Kidney glomerular epithelial cell (primary cell): ENCODE results near the gene PCDHB16.
"Not testable (repeated sequence)": the region's sequence is repeated elsewhere in the genome, so short reads cannot be mapped to it uniquely, and the experiment has no call there.

Experiments
- DNase-seq: peaks from one replicate; lab custom pipeline; 2025; lab: John Stamatoyannopoulos, UW

PCDHB16 gene

DNA sequence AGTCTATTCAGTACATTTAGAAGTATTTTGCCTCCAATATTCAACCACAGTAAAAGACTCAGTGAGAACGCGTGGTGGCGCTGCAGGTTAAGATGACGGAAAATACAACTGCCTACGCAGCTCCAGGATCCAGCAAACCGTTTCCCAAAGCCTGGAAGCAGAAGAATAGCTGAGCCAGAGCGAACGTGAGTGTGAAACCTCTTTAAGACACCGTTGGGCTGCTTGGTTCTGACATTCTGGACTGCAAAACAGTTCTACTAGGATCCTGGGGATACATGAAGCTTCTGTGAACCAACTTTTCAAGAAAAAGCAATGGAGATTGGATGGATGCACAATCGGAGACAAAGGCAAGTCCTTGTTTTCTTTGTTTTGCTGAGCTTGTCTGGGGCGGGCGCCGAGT is at the start of gene PCDHB16:
PCDHB16 (plus strand) TSS at position 140 of the 400 bp plus-strand sequence; CDS start at position 313, 173 bp downstream.
- DNase-seq: peak; percentile 23

GRCh38 chr5:141135030-141135717 is 47.0 kb upstream of the PCDHB16 start, which contains the start of gene PCDHB5:
PCDHB5 (plus strand) TSS chr5:141135206; CDS start chr5:141135435, 229 bp downstream.
- no peak for DNase-seq

DNA sequence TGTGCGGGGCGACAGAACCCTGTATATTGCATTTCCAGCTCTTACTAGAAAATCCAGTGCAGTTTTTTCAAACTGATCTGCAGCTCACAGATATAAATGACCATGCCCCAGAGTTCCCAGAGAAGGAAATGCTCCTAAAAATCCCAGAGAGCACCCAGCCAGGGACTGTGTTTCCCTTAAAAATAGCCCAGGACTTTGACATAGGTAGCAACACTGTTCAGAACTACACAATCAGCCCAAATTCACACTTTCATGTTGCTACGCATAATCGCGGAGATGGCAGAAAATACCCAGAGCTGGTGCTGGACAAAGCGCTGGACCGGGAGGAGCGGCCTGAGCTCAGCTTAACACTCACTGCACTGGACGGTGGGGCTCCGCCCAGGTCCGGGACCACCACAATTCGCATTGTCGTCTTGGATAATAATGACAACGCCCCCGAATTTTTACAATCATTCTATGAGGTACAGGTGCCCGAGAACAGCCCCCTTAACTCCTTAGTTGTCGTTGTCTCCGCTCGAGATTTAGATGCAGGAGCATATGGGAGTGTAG is 46.4 kb upstream of the PCDHB16 start:
- DNase-seq: no peak

DNA sequence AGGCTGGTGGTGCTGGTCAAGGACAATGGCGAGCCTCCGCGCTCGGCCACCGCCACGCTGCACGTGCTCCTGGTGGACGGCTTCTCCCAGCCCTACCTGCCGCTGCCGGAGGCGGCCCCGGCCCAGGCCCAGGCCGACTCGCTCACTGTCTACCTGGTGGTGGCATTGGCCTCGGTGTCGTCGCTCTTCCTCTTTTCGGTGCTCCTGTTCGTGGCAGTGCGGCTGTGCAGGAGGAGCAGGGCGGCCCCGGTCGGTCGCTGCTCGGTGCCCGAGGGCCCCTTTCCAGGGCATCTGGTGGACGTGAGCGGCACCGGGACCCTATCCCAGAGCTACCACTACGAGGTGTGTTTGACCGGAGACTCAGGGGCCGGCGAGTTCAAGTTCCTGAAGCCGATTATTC is 44.8 kb upstream of the PCDHB16 start:
- DNase-seq: not testable (repeated sequence)

DNA sequence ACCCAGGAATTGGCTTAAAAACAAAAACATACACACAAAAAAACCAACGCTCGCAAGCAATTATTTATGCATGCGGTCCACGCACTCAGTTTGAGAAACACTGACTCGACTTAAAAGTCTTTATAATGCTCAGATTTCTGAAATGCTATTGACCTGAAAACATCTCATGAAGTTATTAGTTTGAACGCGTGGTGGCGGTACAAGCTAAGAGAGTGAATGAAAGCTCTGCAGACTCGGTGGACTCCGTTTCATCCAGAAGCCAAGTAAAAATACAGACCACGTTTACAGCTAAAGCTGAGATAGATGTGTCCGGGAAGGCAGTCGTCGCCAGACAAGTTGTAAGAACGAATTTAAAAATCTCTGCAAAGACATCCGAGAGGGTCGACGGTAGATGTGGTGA is 32.4 kb upstream of the PCDHB16 start, which contains the start of gene PCDHB6:
PCDHB6 (plus strand) TSS at position 246 of the 400 bp plus-strand sequence. CDS start 201 bp downstream, outside the sequence.
- DNase-seq: peak; percentile 36

DNA sequence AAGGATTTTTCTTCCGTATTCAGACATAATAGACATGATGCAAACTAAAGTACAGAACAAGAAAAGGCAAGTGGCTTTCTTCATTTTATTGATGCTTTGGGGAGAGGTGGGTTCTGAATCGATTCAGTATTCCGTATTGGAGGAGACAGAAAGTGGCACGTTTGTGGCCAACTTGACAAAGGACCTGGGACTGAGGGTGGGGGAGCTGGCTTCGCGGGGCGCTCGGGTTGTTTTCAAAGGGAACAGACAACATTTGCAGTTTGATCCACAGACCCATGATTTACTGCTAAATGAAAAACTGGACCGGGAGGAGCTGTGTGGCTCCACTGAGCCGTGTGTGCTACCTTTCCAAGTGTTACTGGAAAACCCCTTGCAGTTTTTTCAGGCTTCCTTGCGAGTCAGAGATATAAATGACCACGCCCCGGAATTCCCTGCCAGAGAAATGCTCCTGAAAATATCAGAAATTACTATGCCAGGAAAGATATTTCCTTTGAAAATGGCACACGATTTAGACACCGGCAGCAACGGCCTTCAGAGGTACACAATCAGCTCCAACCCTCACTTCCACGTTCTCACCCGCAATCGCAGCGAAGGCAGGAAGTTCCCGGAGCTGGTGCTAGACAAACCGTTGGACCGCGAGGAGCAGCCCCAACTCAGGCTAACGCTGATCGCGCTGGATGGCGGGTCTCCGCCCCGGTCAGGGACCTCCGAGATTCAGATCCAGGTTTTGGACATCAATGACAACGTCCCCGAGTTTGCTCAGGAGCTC is 31.8 kb upstream of the PCDHB16 start:
- DNase-seq: no peak

GRCh38 chr5:141150993-141151325 is 31.2 kb upstream of the PCDHB16 start:
- DNase-seq: no peak

GRCh38 chr5:141151632-141152031 is 30.6 kb upstream of the PCDHB16 start:
- DNase-seq: not testable (repeated sequence)

- not testable (repeated sequence) for DNase-seq
Observed at GRCh38 chr5:141152096-141152495, 30.1 kb upstream of the PCDHB16 start.

GRCh38 chr5:141155540-141156374 is 26.4 kb upstream of the PCDHB16 start:
- DNase-seq: no peak

- not testable (repeated sequence) for DNase-seq
Observed at GRCh38 chr5:141157356-141157755, 24.8 kb upstream of the PCDHB16 start.

- DNase-seq: not testable (repeated sequence)
Observed at GRCh38 chr5:141157901-141158300, 24.3 kb upstream of the PCDHB16 start.

GRCh38 chr5:141172381-141173204 is 9.6 kb upstream of the PCDHB16 start, which contains the start of gene PCDHB7:
PCDHB7 (plus strand) TSS chr5:141172644; CDS start chr5:141172836, 192 bp downstream.
- DNase-seq: peak; percentile 22

GRCh38 chr5:141174291-141175104 is 7.7 kb upstream of the PCDHB16 start:
- not testable (repeated sequence) for DNase-seq

DNA sequence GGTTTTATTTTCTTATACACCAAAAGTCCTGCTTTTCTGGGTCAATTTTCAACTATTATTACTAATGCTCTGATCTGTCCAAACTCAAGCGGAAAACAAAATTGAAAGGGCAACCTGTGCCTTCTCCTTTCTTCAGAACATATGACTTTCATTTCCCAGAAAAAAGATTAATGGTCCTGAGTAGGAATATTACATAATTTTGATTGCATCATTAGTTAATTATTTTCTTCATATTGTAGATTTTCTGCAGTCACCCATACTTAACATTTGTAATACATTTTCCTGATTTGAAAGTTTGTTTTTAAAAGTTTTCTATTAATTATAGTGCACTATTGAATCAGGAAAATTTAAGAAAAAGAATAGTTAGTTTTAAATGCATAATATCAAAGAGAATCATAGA is 6.3 kb upstream of the PCDHB16 start:
- no peak for DNase-seq

- DNase-seq: not testable (repeated sequence)
Observed at GRCh38 chr5:141177577-141178191, 4.5 kb upstream of the PCDHB16 start, which contains the start of gene PCDHB8. PCDHB8 (plus strand) TSS chr5:141177790; CDS start chr5:141178035, 245 bp downstream.

DNA sequence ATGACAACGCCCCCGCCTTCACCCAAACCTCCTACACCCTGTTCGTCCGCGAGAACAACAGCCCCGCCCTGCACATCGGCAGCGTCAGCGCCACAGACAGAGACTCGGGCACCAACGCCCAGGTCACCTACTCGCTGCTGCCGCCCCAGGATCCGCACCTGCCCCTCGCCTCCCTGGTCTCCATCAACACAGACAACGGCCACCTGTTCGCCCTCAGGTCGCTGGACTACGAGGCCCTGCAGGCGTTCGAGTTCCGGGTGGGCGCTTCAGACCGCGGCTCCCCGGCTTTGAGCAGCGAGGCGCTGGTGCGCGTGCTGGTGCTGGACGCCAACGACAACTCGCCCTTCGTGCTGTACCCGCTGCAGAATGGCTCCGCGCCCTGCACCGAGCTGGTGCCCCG is 2.8 kb upstream of the PCDHB16 start:
- DNase-seq: not testable (repeated sequence)

- not testable (repeated sequence) for DNase-seq
Observed at GRCh38 chr5:141179876-141180275, 2.3 kb upstream of the PCDHB16 start.

DNA sequence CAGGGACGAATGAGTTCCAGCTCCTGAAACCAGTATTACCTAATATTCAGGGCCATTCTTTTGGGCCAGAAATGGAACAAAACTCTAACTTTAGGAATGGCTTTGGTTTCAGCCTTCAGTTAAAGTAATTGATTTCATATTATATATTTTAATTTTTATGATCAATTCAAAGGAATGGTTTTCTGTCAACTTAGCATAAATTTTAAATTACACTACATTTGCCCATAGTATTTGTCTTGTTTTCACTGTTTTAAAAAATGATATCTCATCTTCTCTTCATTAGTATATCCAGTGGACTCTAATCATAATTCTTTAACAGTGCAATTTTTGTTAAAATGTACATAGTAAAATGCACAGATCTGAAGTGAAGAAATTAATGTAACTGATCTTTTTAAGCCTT is 1.9 kb upstream of the PCDHB16 start:
- no peak for DNase-seq
